HG03469 (cell line): Measurements from ENCODE around the gene DHRS7B.

Source experiments
- ATAC-seq: cut with Tn5 transposase; IDR thresholded peaks from one replicate; pipeline ENCODE4 v1.9.1; 2021; ENCODE audit warnings: mild to moderate bottlenecking, moderate library complexity, moderate number of reproducible peaks; ENCODE audit not compliant: unreplicated experiment

DHRS7B gene

GRCh38 chr17:21232033-21232749, 105.4 kb downstream of the DHRS7B start:
- ATAC-seq: no peak

- no peak for ATAC-seq
Observed at GRCh38 chr17:21233581-21234347, 107.0 kb downstream of the DHRS7B start.

- ATAC-seq: no peak
Observed at GRCh38 chr17:21235921-21236320, 109.2 kb downstream of the DHRS7B start.

- ATAC-seq: no peak
Observed at GRCh38 chr17:21239680-21240368, 113.1 kb downstream of the DHRS7B start.

- no peak for ATAC-seq
Observed at GRCh38 chr17:21240369-21241055, 113.7 kb downstream of the DHRS7B start.
